ENCODE results near the gene CERS6.

Gene CERS6

GRCh38 chr2:168573128-168573903, 117.2 kb downstream of the CERS6 start:
- intact Hi-C loops (cut with micrococcal nuclease) = no loop called here
- H3K36me3 Mint-ChIP-seq (ENCODE audit: low read depth) = peaks cover 20% of the 10 kb centered on the region
- no peaks in the 10 kb centered on the region for H3K27me3 Mint-ChIP-seq
- no peak overlapping the region for H3K4me3 Mint-ChIP-seq
- H3K27ac Mint-ChIP-seq = no peak overlapping the region
- H3K4me1 Mint-ChIP-seq (ENCODE audit: low read depth) = peaks cover 39% of the 10 kb centered on the region
- H3K9me3 Mint-ChIP-seq = peaks cover 15% of the 10 kb centered on the region

GRCh38 chr2:168574856-168575630, 119.0 kb downstream of the CERS6 start:
- Mint-ChIP-seq H3K27me3 (no peaks in the 10 kb centered on the region), H3K4me3 (no peak overlapping the region), H3K36me3 (ENCODE audit: low read depth) (peaks cover 16% of the 10 kb centered on the region), H3K27ac (no peak overlapping the region), H3K9me3 (peaks cover 15% of the 10 kb centered on the region), H3K4me1 (ENCODE audit: low read depth) (peaks cover 34% of the 10 kb centered on the region)
- intact Hi-C loops (cut with micrococcal nuclease) = no loop called here

GRCh38 chr2:168577885-168578284, 121.8 kb downstream of the CERS6 start:
- intact Hi-C loops (cut with micrococcal nuclease) = no loop called here
- Mint-ChIP-seq H3K27ac (no peak overlapping the region), H3K36me3 (ENCODE audit: low read depth) (peaks cover 16% of the 10 kb centered on the region), H3K9me3 (peaks cover 11% of the 10 kb centered on the region), H3K4me3 (no peak overlapping the region), H3K4me1 (ENCODE audit: low read depth) (peaks cover 42% of the 10 kb centered on the region), H3K27me3 (no peaks in the 10 kb centered on the region)

GRCh38 chr2:168583064-168583709, 127.1 kb downstream of the CERS6 start:
- Mint-ChIP-seq H3K36me3 (ENCODE audit: low read depth) (peaks cover 16% of the 10 kb centered on the region), H3K4me3 (no peak overlapping the region), H3K4me1 (ENCODE audit: low read depth) (peaks cover 67% of the 10 kb centered on the region), H3K27ac (no peak overlapping the region), H3K9me3 (no peaks in the 10 kb centered on the region), H3K27me3 (no peaks in the 10 kb centered on the region)
- intact Hi-C loops (cut with micrococcal nuclease) = no loop called here

GRCh38 chr2:168583710-168584521, 127.8 kb downstream of the CERS6 start:
- no peaks in the 10 kb centered on the region for H3K9me3 Mint-ChIP-seq
- no peak overlapping the region for H3K4me3 Mint-ChIP-seq
- intact Hi-C loops (cut with micrococcal nuclease) = no loop called here
- H3K36me3 Mint-ChIP-seq (ENCODE audit: low read depth) = peaks cover 18% of the 10 kb centered on the region
- peaks cover 75% of the 10 kb centered on the region for H3K4me1 Mint-ChIP-seq (ENCODE audit: low read depth)
- peak overlapping the region; percentile 52 for H3K27ac Mint-ChIP-seq
- H3K27me3 Mint-ChIP-seq = no peaks in the 10 kb centered on the region

- Mint-ChIP-seq H3K4me3 (no peak overlapping the region), H3K9me3 (no peaks in the 10 kb centered on the region), H3K27me3 (no peaks in the 10 kb centered on the region), H3K36me3 (ENCODE audit: low read depth) (peaks cover 11% of the 10 kb centered on the region), H3K27ac (peak overlapping the region; percentile 52), H3K4me1 (ENCODE audit: low read depth) (peaks cover 79% of the 10 kb centered on the region)
- intact Hi-C loops (cut with micrococcal nuclease) = no loop called here
Measured at GRCh38 chr2:168584911-168585310, 128.8 kb downstream of the CERS6 start.

- no peak overlapping the region for H3K27ac Mint-ChIP-seq
- H3K4me3 Mint-ChIP-seq = no peak overlapping the region
- intact Hi-C loops (cut with micrococcal nuclease) = no loop called here
- peaks cover 6% of the 10 kb centered on the region for H3K36me3 Mint-ChIP-seq (ENCODE audit: low read depth)
- H3K9me3 Mint-ChIP-seq = no peaks in the 10 kb centered on the region
- peaks cover 71% of the 10 kb centered on the region for H3K4me1 Mint-ChIP-seq (ENCODE audit: low read depth)
- no peaks in the 10 kb centered on the region for H3K27me3 Mint-ChIP-seq
Measured at GRCh38 chr2:168585700-168586099, 129.6 kb downstream of the CERS6 start.

- Mint-ChIP-seq H3K4me1 (ENCODE audit: low read depth) (peaks cover 61% of the 10 kb centered on the region), H3K27ac (no peak overlapping the region), H3K36me3 (ENCODE audit: low read depth) (peaks cover 6% of the 10 kb centered on the region), H3K27me3 (no peaks in the 10 kb centered on the region), H3K4me3 (no peak overlapping the region), H3K9me3 (no peaks in the 10 kb centered on the region)
- intact Hi-C loops (cut with micrococcal nuclease) = no loop called here
Measured at GRCh38 chr2:168587307-168587706, 131.2 kb downstream of the CERS6 start.

- H3K9me3 Mint-ChIP-seq = no peaks in the 10 kb centered on the region
- intact Hi-C loops (cut with micrococcal nuclease) = no loop called here
- no peaks in the 10 kb centered on the region for H3K27me3 Mint-ChIP-seq
- no peak overlapping the region for H3K4me3 Mint-ChIP-seq
- H3K4me1 Mint-ChIP-seq (ENCODE audit: low read depth) = peaks cover 54% of the 10 kb centered on the region
- peak overlapping the region; percentile 55 for H3K27ac Mint-ChIP-seq
- H3K36me3 Mint-ChIP-seq (ENCODE audit: low read depth) = peaks cover 6% of the 10 kb centered on the region
Measured at GRCh38 chr2:168589236-168590211, 133.5 kb downstream of the CERS6 start.

GRCh38 chr2:168592181-168592831, 136.2 kb downstream of the CERS6 start:
- peak overlapping the region; percentile 21 for H3K27ac Mint-ChIP-seq
- H3K27me3 Mint-ChIP-seq = no peaks in the 10 kb centered on the region
- H3K36me3 Mint-ChIP-seq (ENCODE audit: low read depth) = peaks cover 6% of the 10 kb centered on the region
- H3K4me3 Mint-ChIP-seq = no peak overlapping the region
- peaks cover 51% of the 10 kb centered on the region for H3K4me1 Mint-ChIP-seq (ENCODE audit: low read depth)
- intact Hi-C loops (cut with micrococcal nuclease) = no loop called here
- H3K9me3 Mint-ChIP-seq = no peaks in the 10 kb centered on the region

GRCh38 chr2:168593713-168594112, 137.6 kb downstream of the CERS6 start:
- H3K9me3 Mint-ChIP-seq = no peaks in the 10 kb centered on the region
- intact Hi-C loops (cut with micrococcal nuclease) = no loop called here
- H3K4me1 Mint-ChIP-seq (ENCODE audit: low read depth) = peaks cover 42% of the 10 kb centered on the region
- no peaks in the 10 kb centered on the region for H3K27me3 Mint-ChIP-seq
- no peaks in the 10 kb centered on the region for H3K36me3 Mint-ChIP-seq (ENCODE audit: low read depth)
- H3K27ac Mint-ChIP-seq = no peak overlapping the region
- no peak overlapping the region for H3K4me3 Mint-ChIP-seq

- intact Hi-C loops (cut with micrococcal nuclease) = no loop called here
- no peaks in the 10 kb centered on the region for H3K36me3 Mint-ChIP-seq (ENCODE audit: low read depth)
- no peaks in the 10 kb centered on the region for H3K27me3 Mint-ChIP-seq
- H3K9me3 Mint-ChIP-seq = no peaks in the 10 kb centered on the region
- H3K4me3 Mint-ChIP-seq = no peak overlapping the region
- H3K4me1 Mint-ChIP-seq (ENCODE audit: low read depth) = peaks cover 41% of the 10 kb centered on the region
- no peak overlapping the region for H3K27ac Mint-ChIP-seq
Measured at GRCh38 chr2:168594778-168595177, 138.7 kb downstream of the CERS6 start.
